Measurements from ENCODE around the gene ALDH7A1.
"Not testable (repeated sequence)": the region's sequence is repeated elsewhere in the genome, so short reads cannot be mapped to it uniquely, and the experiment has no call there.

The ALDH7A1 gene

DNA sequence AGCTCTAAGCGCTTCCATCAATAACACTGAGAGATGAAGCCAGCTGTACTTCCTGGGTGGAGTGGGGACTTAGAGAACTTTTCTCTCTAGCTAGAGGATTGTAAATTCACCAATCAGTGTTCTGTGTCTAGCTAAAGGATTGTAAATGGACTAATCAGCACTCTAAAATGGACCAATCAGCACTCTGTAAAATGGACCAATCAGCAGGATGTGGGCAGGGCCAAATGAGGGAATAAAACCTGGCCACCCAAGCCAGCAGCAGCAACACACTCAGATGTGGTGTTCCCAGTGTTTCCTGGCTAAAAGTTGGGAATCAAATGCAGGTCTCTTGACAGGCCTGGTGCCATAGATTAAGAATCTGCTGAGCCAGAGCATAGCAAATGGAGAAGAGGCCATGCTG lies 60.5 kb downstream of the ALDH7A1 start:
- no peak for DNase-seq (ENCODE audit: low spot score)

DNA sequence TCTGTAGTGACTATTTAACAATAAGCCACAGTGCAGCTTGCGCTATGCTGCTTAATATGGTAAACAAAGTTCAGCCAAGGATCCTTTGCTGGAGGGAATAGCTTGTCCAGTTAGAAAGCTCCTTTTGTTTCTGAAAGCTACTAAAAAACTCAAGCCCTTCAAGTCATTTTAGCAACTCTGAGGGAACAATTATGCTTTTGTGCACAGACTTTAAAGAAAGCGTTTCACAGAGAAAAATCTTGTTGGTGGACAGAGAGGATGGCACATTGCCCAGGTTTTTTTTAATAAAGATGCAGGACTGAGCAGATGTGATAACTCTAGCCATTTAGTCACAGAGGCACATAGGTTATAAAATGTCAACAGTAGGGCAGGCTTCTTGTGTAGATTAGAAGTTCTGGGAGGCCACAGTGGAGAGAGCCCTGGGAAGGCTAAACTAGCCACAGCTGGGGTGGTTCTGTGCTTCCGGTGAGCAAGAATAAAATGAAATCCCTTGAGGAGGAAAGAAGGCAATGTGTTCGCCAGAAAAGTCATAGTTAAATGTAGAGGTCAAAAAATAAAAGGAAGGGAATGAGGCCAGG lies 63.4 kb downstream of the ALDH7A1 start:
- no peak for DNase-seq (ENCODE audit: low spot score)

- DNase-seq (ENCODE audit: low spot score) = no peak
Measured at GRCh38 chr5:126527892-126528291, 67.1 kb downstream of the ALDH7A1 start.

DNA sequence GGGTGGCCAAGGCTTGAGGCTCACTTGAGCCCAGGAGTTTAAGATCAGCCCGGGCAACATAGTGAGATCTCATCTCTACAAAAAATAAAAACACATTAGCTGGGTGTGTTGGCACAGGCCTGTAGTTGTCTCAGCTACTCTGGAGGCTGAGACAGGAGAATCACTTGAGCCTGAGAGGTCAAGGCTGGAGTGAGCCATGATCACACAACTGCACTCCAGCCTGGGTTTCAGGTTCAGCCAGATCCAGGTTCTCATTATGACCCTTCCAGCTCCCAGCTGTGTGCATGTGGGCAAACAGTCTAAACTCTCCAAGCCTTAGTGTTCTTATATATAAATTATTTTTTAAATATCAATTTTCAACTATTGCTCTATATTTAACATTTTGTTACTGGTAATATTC lies 67.9 kb downstream of the ALDH7A1 start:
- DNase-seq (ENCODE audit: low spot score) = no peak

DNA sequence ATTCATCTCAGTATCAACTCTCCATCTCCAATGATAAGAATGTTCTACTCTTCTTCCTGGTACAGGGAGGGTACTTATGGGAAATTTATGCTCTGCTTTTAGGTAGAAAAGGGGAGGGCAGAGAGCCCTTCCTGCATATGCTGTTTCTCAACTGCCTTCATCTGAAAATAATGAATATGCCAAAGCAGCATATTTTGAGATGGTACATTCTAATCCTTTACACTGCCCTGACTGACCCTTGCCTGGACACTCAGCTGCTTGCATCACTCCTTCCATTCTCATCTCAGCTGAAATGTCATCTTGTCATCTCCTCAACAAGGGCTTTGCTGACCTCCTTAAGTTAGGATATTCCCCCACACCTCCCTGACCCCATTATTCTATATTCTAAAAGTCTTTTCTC lies 68.5 kb downstream of the ALDH7A1 start:
- no peak for DNase-seq (ENCODE audit: low spot score)

- DNase-seq (ENCODE audit: low spot score) = no peak
Measured at GRCh38 chr5:126525630-126526245, 69.3 kb downstream of the ALDH7A1 start.

DNA sequence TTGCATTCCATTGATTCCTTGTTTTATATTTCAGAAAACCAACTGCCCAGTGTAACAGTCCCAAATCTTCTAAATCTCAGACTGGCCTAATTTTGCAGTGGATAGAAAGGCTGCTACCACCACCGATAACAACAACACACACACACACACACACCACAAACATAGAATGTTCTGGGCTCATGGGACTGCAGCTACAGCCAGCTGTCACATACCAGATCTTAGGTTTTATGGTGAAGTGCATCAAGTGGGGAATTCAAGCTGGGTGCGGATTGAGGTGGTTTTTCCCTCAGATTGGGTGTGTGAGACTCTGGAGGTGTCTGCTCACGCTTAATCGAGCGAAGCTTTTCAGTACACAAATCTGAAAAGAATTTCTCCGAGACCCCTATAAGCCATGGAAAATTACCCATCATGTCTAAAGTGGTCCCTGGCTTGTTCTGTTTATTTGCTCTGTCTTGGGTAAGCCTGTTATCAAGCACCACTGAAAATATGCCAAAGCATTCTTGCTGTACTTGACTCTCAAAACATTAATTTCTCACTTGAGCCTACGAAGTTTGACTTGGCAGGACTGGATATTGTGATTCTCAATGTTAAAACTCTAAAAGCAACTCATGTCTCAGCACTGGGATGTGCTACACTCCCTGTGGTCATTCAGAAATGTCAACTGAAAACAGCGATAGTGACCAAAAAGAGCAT lies 71.1 kb downstream of the ALDH7A1 start:
- DNase-seq (ENCODE audit: low spot score) = no peak

GRCh38 chr5:126521130-126521529 lies 73.9 kb downstream of the ALDH7A1 start:
- no peak for DNase-seq (ENCODE audit: low spot score)

DNA sequence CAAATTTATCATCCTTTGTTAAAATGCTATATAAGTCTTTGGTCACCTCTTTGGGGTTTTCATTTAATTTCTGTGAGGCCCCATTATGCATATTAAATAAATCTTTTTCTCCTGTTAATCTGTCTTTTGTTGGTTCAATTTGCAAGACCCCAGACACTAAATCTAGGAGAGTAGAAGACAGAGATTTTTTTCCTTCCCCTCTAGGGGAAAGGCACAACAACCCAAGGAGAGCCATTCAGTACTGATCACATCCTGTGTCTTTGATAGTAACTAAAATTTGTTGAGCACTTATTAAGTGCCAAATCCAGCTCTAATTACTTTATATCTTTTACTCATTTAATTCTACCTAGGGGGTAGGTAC lies 74.4 kb downstream of the ALDH7A1 start:
- no peak for DNase-seq (ENCODE audit: low spot score)

DNA sequence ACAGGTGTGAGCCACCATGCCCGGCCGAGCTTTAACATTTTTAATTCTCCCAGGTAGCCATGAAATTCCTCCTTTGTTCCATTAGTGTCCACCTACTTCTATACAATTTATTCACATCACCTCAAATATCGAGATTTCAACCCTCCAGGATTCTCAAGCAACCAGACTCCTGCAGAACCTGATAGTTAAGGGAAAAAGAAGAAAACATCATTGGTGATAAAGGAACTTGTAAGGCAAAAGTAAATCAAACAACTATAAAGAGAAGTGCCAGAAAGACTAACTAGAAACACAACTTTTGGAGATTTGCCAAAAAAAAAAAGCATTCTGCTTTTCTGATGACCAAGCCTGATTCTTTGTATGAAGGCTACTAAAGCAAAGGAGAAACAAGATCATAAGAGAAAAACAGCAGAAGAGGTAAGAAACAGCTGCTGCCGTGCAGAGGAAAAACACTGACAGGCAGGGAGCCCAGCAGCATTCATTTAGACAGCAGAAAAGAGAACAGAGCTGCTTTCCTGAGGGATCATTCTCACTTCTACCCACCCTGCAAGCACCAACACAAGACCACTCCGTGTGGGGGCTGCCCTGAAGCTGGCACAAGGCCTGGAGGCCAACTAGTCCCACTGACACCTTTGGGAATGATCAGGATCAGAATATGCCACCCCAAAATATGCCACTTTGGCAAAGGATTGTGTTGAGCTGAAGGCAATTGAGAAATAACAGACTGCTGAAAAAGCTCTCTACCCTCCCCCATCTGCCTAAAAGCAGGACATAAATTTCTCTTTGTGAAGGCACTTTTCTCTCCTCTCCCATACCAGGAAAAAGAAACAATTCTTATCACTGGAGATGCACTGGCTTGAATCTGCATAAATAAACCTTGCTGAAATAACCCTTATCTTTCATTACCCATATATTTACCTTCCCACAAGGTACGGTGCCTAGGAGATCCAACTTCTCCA lies 75.1 kb downstream of the ALDH7A1 start:
- DNase-seq (ENCODE audit: low spot score) = no peak

DNA sequence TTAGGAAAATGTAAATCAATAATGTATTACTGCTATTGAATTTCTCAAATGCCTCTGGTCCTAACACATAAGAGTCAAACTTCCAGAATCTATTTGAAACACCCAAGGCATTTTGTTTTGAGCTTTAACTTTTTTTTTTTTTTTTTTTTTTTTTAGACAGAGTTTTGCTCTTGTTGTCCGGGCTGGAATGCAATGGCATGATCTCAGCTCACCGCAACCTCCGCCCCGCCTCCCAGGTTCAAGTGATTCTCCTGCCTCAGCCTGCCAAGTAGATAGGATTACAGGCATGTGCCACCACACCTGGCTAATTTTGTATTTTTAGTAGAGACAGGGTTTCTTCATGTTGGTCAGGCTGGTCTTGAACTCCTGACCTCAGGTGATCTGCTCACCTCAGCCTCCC lies 75.8 kb downstream of the ALDH7A1 start:
- not testable (repeated sequence) for DNase-seq (ENCODE audit: low spot score)

GRCh38 chr5:126516852-126517251 lies 78.2 kb downstream of the ALDH7A1 start:
- DNase-seq (ENCODE audit: low spot score) = no peak

- no peak for DNase-seq (ENCODE audit: low spot score)
Measured at GRCh38 chr5:126516133-126516532, 78.9 kb downstream of the ALDH7A1 start.

GRCh38 chr5:126515337-126515736 lies 79.7 kb downstream of the ALDH7A1 start:
- DNase-seq (ENCODE audit: low spot score) = peak; percentile 9

GRCh38 chr5:126514558-126515141 lies 80.4 kb downstream of the ALDH7A1 start:
- DNase-seq (ENCODE audit: low spot score) = peak; percentile 62

DNA sequence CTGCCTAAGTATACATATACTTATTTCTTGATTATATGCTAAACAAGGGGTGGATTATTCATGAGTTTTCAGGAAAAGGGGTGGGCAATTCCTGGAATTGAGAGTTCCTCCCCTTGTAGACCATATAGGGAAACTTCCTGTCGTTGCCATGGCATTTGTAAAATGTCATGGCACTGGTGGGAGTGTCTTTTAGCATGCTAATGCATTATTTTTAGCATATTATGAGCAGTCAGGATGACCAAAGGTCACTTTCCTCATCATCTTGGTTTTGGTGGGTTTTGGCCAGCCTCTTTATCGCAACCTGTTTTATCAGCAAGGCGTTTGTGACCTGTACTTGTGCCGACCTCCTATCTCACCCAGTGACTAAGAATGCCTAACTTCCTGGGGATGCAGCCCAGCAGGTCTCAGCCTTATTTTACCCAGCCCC lies 80.9 kb downstream of the ALDH7A1 start:
- DNase-seq (ENCODE audit: low spot score) = peak; percentile 6

GRCh38 chr5:126513703-126514102 lies 81.3 kb downstream of the ALDH7A1 start:
- no peak for DNase-seq (ENCODE audit: low spot score)

DNA sequence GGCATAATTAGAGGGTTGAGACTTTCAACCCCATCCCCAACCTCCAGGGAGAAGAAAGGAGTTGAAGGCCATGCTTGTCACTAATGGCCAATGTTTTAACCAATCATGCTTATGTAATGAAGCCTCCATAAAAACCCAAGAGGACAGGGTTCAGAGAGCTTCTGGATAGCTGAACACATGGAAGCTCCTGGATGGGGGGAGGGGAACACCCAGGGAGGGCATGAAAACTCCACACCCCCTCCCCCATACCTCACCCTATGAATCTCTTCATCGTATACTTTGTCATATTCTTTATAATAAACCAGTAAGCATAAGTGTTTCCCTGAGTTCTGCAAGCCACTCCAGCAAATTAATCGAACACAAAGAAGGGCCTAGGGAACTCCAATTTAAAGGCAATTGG lies 81.7 kb downstream of the ALDH7A1 start:
- DNase-seq (ENCODE audit: low spot score) = no peak

DNA sequence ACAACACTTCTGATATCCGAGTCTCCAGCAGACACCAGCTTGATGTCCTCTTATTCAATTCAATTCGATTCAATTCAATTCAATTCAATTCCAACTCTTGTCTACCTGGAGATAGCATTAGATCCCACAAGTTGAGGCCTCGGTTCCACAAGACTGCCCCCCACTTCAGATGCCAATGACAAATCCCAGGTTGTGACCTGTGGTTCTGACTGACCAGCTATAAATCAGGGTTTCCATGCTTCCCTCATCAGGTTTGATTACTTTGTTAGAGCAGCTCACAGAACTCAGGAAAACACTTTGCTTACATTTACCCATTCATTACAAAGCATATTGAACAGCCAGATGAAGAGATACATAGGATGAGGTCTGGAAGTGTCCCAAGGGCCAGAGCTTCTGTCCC lies 82.6 kb downstream of the ALDH7A1 start:
- no peak for DNase-seq (ENCODE audit: low spot score)

GRCh38 chr5:126511961-126512360 lies 83.1 kb downstream of the ALDH7A1 start:
- no peak for DNase-seq (ENCODE audit: low spot score)

DNA sequence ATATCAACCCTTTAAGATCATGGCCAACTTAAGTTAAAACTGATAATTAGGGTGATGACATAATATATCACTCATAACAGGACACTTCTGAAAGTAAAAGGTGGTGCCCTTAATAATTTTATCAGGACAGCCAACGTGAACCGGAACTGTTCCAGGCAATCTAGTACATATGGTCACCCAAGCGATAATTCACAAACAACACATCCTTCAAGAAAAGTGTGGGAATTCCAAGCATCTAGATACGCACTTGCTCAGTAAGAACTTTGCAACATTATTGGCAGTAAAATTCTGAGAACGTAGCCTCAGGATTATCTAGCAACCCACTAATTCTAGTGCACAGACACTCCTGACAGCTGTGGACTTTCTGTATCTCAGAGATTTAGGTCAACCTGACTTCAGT lies 85.7 kb downstream of the ALDH7A1 start:
- no peak for DNase-seq (ENCODE audit: low spot score)

GRCh38 chr5:126508962-126509279 lies 86.1 kb downstream of the ALDH7A1 start:
- no peak for DNase-seq (ENCODE audit: low spot score)
